ENCODE data around the gene FAM234A.

The FAM234A gene

DNA sequence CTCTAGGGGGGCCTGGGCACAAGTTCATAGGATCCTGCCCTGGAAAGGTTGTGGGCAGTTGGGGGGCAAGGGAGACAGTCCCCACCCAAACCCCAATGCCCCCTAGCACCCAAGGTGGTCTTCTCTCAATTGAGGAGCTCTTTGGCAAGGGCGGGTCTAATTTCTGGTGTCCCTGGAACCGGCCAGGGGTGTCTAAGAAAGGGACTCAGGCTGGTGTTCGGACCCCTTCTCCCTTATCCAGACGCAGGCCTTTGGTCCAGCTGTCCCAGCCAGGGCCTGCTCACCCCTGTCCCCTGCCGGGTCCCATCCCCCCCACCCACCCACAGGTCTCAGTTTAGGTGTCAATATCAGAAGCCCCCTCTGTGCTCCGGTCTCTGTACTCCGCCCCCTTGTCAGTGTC, 44.9 kb downstream of the FAM234A start:
- Histone ChIP-seq H3K36me3 (ENCODE audit: control insufficient read depth, insufficient read depth, low read length) (no peaks in the 10 kb centered on the region), H3K4me3 (ENCODE audit: low read depth, low read length) (no peak overlapping the region), H3K4me1 (no peaks in the 10 kb centered on the region), H3K4me2 (ENCODE audit: low read length) (no peak overlapping the region), H3K27ac (no peak overlapping the region), H3K79me2 (no peaks in the 10 kb centered on the region), H3K9ac (no peak overlapping the region), H3K9me3 (ENCODE audit: control insufficient read depth, low read length) (no peaks in the 10 kb centered on the region), H3K27me3 (ENCODE audit: control insufficient read depth, insufficient read depth, low read length) (no peaks in the 10 kb centered on the region), H2AFZ (no peak overlapping the region)
- TF ChIP-seq, protein P1, sequence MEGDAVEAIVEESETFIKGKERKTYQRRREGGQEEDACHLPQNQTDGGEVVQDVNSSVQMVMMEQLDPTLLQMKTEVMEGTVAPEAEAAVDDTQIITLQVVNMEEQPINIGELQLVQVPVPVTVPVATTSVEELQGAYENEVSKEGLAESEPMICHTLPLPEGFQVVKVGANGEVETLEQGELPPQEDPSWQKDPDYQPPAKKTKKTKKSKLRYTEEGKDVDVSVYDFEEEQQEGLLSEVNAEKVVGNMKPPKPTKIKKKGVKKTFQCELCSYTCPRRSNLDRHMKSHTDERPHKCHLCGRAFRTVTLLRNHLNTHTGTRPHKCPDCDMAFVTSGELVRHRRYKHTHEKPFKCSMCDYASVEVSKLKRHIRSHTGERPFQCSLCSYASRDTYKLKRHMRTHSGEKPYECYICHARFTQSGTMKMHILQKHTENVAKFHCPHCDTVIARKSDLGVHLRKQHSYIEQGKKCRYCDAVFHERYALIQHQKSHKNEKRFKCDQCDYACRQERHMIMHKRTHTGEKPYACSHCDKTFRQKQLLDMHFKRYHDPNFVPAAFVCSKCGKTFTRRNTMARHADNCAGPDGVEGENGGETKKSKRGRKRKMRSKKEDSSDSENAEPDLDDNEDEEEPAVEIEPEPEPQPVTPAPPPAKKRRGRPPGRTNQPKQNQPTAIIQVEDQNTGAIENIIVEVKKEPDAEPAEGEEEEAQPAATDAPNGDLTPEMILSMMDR (IDR thresholded peaks at IDR 0.05): no peak

DNA sequence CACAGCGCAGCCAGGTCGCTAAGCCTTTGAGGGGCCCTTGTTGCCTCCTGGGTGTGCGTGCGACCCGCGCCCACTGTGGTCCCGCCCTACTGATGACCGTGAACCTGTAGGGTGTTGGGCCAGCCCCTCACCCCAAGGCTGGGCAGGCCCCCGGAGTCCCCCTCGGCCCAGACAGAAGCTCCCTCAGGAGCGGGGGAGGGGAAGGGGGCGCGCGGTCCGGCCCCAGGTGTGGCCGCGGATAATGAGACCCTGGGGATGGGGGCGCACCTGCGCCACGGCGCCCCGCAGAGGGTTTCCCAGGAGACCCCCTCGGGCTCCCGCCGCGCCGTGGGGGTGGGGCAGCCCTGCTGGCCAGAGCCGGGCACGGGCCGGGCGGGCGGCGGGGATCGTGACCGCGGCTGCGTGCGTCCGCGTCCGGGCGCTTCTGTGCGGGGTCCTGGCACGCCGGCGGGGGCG, 45.4 kb downstream of the FAM234A start:
- no peaks in the 10 kb centered on the region for H3K79me2 ChIP-seq
- no peak overlapping the region for H3K9ac ChIP-seq
- no peaks in the 10 kb centered on the region for H3K36me3 ChIP-seq (ENCODE audit: control insufficient read depth, insufficient read depth, low read length)
- peak overlapping the region; percentile 46 for H2AFZ ChIP-seq
- H3K4me2 ChIP-seq (ENCODE audit: low read length): no peak overlapping the region
- H3K4me1 ChIP-seq: no peaks in the 10 kb centered on the region
- no peak overlapping the region for H3K27ac ChIP-seq
- TF ChIP-seq, protein P1 (IDR thresholded peaks at IDR 0.05): no peak
- no peaks in the 10 kb centered on the region for H3K27me3 ChIP-seq (ENCODE audit: control insufficient read depth, insufficient read depth, low read length)
- no peaks in the 10 kb centered on the region for H3K9me3 ChIP-seq (ENCODE audit: control insufficient read depth, low read length)
- no peak overlapping the region for H3K4me3 ChIP-seq (ENCODE audit: low read depth, low read length)

DNA sequence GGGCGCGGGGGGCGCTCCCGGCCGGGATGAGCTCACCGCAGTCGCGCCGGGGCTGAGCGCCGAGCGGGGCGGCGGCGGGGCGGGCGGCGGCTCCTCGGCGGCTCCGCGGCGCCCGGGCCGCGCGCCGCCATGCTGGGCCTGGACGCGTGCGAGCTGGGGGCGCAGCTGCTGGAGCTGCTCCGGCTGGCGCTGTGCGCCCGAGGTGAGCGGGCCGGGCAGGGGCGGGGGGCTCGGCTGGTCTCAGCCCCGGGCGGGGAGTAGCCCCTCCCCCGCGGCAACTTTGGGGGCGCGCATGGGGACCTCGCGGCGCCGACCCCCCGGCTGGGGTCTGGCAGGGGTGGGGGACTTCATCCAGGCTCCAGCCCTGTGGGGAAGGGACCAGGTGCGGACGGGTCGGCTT, 45.9 kb downstream of the FAM234A start, which contains the start of gene ARHGDIG:
ARHGDIG (plus strand) TSS at position 40 of the 400 bp plus-strand sequence; CDS start at position 130, 90 bp downstream.
- no peak within 1 kb of the TSS for H3K27ac ChIP-seq
- H3K4me1 ChIP-seq: no peaks in the 10 kb centered on the region
- peak within 1 kb of the TSS; percentile 44 for H3K4me2 ChIP-seq (ENCODE audit: low read length)
- H2AFZ ChIP-seq: peak within 1 kb of the TSS; percentile 46
- no peak within 1 kb of the TSS for H3K4me3 ChIP-seq (ENCODE audit: low read depth, low read length)
- H3K9ac ChIP-seq: no peak within 1 kb of the TSS
- H3K27me3 ChIP-seq (ENCODE audit: control insufficient read depth, insufficient read depth, low read length): no peaks in the 10 kb centered on the region
- H3K9me3 ChIP-seq (ENCODE audit: control insufficient read depth, low read length): no peaks in the 10 kb centered on the region
- no peaks in the 10 kb centered on the region for H3K79me2 ChIP-seq
- no peaks in the 10 kb centered on the region for H3K36me3 ChIP-seq (ENCODE audit: control insufficient read depth, insufficient read depth, low read length)
- TF ChIP-seq, protein P1 (IDR thresholded peaks at IDR 0.05): no peak

DNA sequence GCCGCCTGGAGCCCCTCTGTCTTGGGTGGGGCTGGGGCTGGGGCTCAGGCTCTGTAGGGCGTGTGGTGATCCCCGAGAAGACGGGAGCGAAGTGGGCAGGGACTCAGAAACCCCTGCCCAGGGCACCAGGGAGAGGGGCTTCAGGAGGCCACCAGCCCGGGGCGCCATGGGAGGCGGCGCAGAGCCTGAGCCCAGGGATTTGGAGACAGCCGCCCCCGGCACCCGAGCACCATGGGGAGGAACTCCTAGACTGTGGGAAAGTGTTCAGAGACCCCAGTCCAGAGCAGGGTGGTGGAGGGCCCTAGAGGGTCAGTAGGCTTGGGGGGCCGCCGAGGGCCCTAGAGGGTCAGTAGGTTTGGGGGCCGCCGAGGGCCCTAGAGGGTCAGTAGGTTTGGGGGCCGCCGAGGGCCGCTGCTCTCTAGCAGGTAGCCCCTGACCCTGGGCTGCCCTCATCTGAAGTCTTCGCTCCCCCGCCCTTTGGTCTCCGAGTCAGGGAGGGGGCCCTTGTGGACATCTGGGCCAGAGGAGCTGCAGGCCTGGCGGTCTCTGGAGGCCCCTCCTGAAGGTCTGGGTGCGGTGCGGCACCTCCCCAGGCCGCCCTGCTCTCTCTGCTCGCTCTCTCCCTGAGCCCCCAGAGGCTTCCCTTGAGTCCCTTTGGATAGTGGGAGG, 46.5 kb downstream of the FAM234A start:
- H3K4me2 ChIP-seq (ENCODE audit: low read length): no peak overlapping the region
- TF ChIP-seq, protein P1 (IDR thresholded peaks at IDR 0.05): no peak
- no peaks in the 10 kb centered on the region for H3K4me1 ChIP-seq
- no peaks in the 10 kb centered on the region for H3K79me2 ChIP-seq
- H3K27ac ChIP-seq: no peak overlapping the region
- no peak overlapping the region for H2AFZ ChIP-seq
- no peaks in the 10 kb centered on the region for H3K27me3 ChIP-seq (ENCODE audit: control insufficient read depth, insufficient read depth, low read length)
- no peaks in the 10 kb centered on the region for H3K9me3 ChIP-seq (ENCODE audit: control insufficient read depth, low read length)
- H3K4me3 ChIP-seq (ENCODE audit: low read depth, low read length): no peak overlapping the region
- H3K36me3 ChIP-seq (ENCODE audit: control insufficient read depth, insufficient read depth, low read length): no peaks in the 10 kb centered on the region
- no peak overlapping the region for H3K9ac ChIP-seq
